Activated T-helper 1 cell treated with anti-CD3 and anti-CD28 coated beads, Interleukin-2, amount 50 U/mL, for 16 hours (primary cell): ENCODE results near the gene INO80.

Experiments
- DNase-seq, 2 donors: peaks; one replicate each; pipeline ENCODE4 v3.0.0-alpha.2; 2020; ENCODE audit warnings: low read depth in 1 of 2, low spot score in 1 of 2

INO80 gene

GRCh38 chr15:40931300-40932142 is 184.6 kb downstream of the INO80 start:
- no peak for DNase-seq

- DNase-seq: no peak
Observed at GRCh38 chr15:40930430-40931299, 185.4 kb downstream of the INO80 start.

- DNase-seq: no peak
Observed at GRCh38 chr15:40929660-40930429, 186.2 kb downstream of the INO80 start.
